ENCODE measurements around the gene ILDR2. TPM values are rescaled to one million over a fixed set of nuclear protein-coding genes. Genes with fewer than 3 reads are reported as not detected.
A peak's percentile ranks its signal among the peaks of the same experiment; 100 is the strongest.

The ILDR2 gene
- total and polyA plus RNA-seq, 9 of the 15 experiments (the other 6 are each of a cell fraction or from before 2014, with no cell fraction given) = 0.03 to 0.31 (median 0.18) TPM; not detected in 2

GRCh38 chr1:166875734-166876539 is 99.4 kb downstream of the ILDR2 start, which contains the start of gene TADA1 (continued):
- TF ChIP-seq, protein P1, sequence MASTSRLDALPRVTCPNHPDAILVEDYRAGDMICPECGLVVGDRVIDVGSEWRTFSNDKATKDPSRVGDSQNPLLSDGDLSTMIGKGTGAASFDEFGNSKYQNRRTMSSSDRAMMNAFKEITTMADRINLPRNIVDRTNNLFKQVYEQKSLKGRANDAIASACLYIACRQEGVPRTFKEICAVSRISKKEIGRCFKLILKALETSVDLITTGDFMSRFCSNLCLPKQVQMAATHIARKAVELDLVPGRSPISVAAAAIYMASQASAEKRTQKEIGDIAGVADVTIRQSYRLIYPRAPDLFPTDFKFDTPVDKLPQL (IDR thresholded peaks at IDR 0.05; ENCODE audit: extremely low read depth, insufficient read length) = no peak
- TF ChIP-seq EP300 (IDR thresholded peaks at IDR 0.05; ENCODE audit: low read length) (peak; percentile 51; the same call in 1 of the 2 replicates), ZNF395 (CRISPR knock-in tag; IDR thresholded peaks at IDR 0.05) (peak; percentile 83), ZNF699 (CRISPR knock-in tag; IDR thresholded peaks at IDR 0.05; ENCODE audit: insufficient replicate concordance) (no peak), CTBP1 (IDR thresholded peaks at IDR 0.05; ENCODE audit: borderline replicate concordance) (peak; percentile 93), CC2D1A (IDR thresholded peaks at IDR 0.05) (peak; percentile 45; the same call in 1 of the 2 replicates), TSC22D4 (tag; IDR thresholded peaks at IDR 0.05) (no peak), NFE2 (IDR thresholded peaks at IDR 0.05; ENCODE audit: low read depth) (no peak), C11orf30 (IDR thresholded peaks at IDR 0.05; ENCODE audit: low read depth) (peak; percentile 54; the same call in 1 of the 2 replicates), HSF4 (CRISPR knock-in tag; IDR thresholded peaks at IDR 0.05; ENCODE audit: borderline replicate concordance) (no peak), XRCC5 (IDR thresholded peaks at IDR 0.05; ENCODE audit: low read depth, low read length) (peak; percentile 91), ASH1L (IDR thresholded peaks at IDR 0.05; ENCODE audit: borderline replicate concordance, low read depth, partially characterized antibody) (no peak), CCNT2 (IDR thresholded peaks at IDR 0.05; ENCODE audit: borderline replicate concordance, extremely low read depth, insufficient read length, low read depth, low read length) (peak; percentile 60), CBX2 (IDR thresholded peaks at IDR 0.05; ENCODE audit: insufficient read depth, low read length, poor library complexity, severe bottlenecking) (no peak), ZNF785 (CRISPR knock-in tag; IDR thresholded peaks at IDR 0.05) (no peak), ZNF408 (CRISPR knock-in tag; IDR thresholded peaks at IDR 0.05; ENCODE audit: low read depth) (no peak), ZNF57 (CRISPR knock-in tag; IDR thresholded peaks at IDR 0.05) (no peak), ZFP1 (CRISPR knock-in tag; IDR thresholded peaks at IDR 0.05) (no peak), ZNF217 (CRISPR knock-in tag; IDR thresholded peaks at IDR 0.05) (no peak), EZH2 (IDR thresholded peaks at IDR 0.05; ENCODE audit: borderline replicate concordance, low read depth, low read length) (no peak), MAFG (tag; conservative IDR thresholded peaks at IDR 0.05) (no peak), GABPB1 (CRISPR knock-in tag; IDR thresholded peaks at IDR 0.05) (peak; percentile 76), NCOA1 (IDR thresholded peaks at IDR 0.05; ENCODE audit: low read depth) (no peak), PYGO2 (tag; IDR thresholded peaks at IDR 0.05) (no peak), ZNF707 (CRISPR knock-in tag; conservative IDR thresholded peaks at IDR 0.05) (no peak), HDAC3 (IDR thresholded peaks at IDR 0.05; ENCODE audit: borderline replicate concordance, partially characterized antibody) (no peak)
- TF ChIP-seq, protein P2, sequence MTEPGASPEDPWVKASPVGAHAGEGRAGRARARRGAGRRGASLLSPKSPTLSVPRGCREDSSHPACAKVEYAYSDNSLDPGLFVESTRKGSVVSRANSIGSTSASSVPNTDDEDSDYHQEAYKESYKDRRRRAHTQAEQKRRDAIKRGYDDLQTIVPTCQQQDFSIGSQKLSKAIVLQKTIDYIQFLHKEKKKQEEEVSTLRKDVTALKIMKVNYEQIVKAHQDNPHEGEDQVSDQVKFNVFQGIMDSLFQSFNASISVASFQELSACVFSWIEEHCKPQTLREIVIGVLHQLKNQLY (CRISPR knock-in tag; conservative IDR thresholded peaks at IDR 0.05) = 0 out of 4 replicates have a peak, but pooled peaks of 1 of the 2 experiments have one; percentile 51

All from K562 (cell line).